ENCODE data around the gene NAPG.

- TF ChIP-seq EZH2 (IDR thresholded peaks at IDR 0.05; ENCODE audit: borderline replicate concordance, low read depth, low read length, poor library complexity, severe bottlenecking) (no peak), CTCF (conservative IDR thresholded peaks at IDR 0.05; ENCODE audit: low read depth, low read length) (no peak)
Observed at GRCh38 chr18:10525371-10525691, 496 bp upstream of the NAPG start.
